NT2/D1 (cell line): ENCODE results near the gene SMNDC1.

Experiments
- YY1 ChIP-seq: IDR thresholded peaks from 2 replicates; pipeline ENCODE4 v1.6.1; 2011; ENCODE audit not compliant: insufficient read length, insufficient read depth
- ZNF274 ChIP-seq: IDR thresholded peaks from 2 replicates; pipeline ENCODE4 v1.6.1; 2011; ENCODE audit warnings: mild to moderate bottlenecking, low read depth, low read length

DNA sequence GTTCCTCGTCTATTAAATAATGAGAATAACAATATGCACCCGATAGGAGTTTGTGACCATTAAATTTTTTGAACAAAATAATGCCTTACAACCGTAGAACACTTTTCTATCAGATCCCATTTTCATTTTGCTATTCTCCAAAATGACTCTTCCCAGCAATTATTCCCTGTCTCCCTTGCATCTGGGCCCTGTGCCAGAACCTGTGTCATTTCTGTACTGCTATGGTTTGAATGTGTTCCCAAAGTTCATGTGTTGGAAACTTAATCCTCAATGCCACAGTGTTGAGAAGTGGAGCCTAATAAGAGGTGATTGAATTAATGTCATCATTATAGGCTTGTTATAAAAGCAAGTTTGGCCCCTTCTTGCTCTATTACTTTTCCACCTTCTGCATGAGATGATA lies 33.2 kb upstream of the SMNDC1 start:
- TF ChIP-seq ZNF274: no peak
- no peak for TF ChIP-seq YY1
